NCI-H510A (cell line): ENCODE measurements around the gene BYSL.
"Not testable (repeated sequence)": the region's sequence is repeated elsewhere in the genome, so short reads cannot be mapped to it uniquely, and the experiment has no call there.

ENCODE experiments used
- DNase-seq: peaks from one replicate; lab custom pipeline; 2025; lab: John Stamatoyannopoulos, UW

Gene BYSL

DNA sequence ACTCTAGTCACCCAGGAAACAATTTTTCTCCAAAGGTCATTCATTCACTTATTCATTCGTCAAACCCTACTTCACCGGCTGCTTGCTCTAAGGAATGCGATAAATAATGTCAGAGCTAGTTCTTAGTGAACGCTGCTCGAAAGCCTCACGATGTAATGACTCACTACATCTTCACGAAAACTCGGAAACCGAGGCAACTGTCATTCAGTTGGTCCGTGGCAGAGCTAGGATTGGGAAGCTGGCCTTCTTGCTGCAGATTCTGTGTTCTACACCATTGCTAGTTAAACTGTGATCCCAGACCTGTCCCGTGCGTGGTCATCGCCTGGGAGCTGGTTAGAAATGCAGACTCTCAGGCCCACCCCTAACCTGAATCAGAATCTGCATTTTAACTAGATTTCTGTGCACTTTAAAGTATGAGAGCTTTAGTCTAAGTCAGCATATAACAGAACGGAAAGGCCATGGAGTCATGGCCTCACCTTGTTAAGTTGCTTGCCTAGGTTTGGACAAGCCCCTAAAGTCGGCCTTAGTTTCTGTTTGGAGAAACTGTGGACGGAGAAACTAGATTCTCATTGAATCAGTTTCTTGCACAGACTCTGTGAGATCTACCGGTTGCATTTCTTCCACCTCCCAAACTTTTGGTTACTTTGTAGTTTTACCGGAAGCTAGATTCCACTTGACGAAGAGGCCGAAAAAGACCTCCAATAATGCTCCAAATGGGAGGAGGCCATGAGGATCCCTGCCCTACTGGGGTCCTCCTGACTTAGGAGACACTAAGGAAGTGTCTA lies 21.0 kb downstream of the BYSL start:
- no peak for DNase-seq

- not testable (repeated sequence) for DNase-seq
These were observed 21.6 kb downstream of the BYSL start for GRCh38 chr6:41942882-41943281.

GRCh38 chr6:41943456-41943855 lies 22.2 kb downstream of the BYSL start:
- DNase-seq, result no peak

DNA sequence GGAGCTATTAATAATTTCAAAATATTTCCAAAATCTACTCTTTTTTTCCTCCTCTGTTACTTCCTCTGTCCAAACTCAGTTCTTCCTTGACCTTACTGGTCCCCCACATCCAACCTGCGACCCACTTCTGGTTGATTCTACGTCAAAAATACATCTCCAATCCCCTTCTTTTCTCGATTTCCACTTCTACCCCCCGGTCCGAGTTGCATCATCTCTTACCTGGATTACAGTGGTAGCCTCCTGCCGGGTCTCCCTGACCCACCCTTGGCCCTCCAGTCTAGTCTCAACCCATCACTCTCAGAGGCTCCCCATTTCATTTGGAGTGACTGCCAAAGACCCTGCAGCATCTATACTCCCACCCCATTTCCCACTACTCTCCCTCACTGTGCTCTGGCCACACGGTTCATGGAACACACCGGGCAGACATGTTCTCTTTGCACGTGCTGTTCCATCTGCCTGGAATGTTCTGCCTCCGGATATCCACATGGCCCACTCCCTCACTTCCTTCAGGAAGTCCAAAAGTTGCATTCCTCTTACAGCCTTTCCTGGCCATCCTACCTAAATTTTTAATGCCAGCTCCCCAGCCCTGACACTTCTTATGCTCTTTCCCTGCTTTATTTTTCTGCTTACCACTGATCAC lies 26.4 kb downstream of the BYSL start:
- DNase-seq, result no peak

DNA sequence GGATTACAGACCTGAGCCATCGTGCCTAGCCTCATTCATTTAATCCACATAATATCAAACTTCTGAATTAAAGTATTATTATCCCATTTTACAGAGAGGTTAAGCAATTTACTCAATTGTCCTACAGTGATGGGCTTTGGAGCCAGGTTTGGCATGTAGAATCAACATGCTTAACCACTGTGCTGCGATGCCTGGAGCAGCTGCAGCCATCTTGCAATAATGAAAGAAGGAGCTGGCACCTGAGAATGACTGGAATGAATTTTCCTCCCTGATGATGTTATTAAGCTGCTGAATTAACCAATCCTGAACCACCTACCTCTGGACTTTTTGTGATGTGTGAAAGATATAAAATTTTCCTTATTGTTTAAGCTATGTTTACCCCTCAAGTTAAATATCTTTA lies 33.4 kb downstream of the BYSL start:
- DNase-seq, result no peak

DNA sequence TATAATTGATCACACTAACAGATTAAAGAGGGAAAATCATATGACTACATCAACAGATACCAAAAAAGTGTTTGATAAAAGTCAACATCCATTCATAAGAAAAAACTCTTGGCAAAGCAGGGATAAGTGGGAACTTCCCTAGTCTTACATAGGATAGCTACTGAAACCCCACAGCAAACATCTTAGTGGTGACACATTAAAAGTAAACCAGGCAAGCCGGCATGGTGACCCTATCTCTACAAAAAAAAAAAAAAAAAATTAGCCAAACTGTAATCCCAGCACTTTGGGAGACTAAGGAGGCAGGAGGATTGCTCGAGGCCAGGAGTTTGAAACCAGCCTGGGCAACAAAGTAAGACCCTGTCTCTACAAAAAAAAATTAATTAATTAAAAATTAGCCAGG lies 34.1 kb downstream of the BYSL start:
- no peak for DNase-seq

DNA sequence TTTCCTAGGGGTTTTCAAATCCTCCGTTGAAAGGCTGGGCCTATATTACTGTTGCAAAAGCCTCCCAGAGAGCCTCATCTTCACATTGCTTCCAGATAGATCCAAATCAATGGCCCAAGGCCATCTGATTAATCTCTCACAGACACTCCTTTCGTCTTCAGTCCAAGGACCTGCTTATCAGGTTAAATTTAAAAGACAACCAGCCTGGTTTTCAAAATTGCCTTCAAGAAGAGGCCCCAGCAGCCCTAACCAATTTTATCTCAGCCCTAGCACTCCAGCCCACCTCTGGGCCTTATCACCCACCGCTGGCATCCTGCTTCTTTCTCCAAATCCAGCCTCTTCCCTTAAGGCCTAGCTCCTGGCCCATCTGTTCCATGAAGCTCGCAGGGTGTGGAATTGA lies 35.8 kb downstream of the BYSL start:
- no peak for DNase-seq

DNA sequence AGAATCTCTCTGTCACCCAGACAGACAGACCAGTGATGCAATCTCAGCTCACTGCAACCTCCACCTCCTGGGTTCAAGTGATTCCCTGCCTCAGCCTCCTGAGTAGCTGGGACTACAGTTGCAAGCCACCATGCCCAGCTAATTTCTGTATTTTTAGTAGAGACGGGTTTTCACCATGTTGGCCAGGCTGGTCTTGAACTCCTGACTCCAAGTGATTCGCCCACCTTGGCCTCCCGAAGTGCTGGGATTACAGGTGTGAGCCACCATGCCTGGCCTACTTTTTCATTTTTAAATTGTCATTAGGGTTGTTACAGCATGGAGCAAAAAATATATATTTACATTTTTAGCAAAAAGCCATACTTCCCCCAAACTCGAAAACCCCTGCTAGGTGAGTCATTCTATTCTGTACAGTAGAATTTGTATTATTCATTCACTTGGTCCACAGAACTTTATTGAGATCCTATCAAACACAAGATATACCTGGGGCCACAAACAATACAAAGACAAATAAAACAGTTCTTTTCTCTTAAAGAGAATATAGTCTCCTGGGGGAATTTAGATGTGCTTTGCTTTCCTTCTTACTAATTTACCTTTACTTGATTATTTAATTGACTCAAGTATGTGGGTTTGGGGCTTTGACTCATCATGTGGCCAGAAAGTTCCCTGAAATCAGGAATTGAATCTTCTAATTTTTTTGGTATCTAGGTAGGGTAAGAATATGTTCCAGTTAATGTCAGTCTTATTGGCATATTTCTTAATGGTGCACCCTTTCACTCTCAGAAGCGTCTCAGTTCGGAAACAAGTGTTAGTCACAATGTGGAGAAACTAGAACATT lies 36.9 kb downstream of the BYSL start:
- DNase-seq, result no peak

GRCh38 chr6:41960028-41960427 lies 38.7 kb downstream of the BYSL start:
- no peak for DNase-seq

- DNase-seq, result no peak
These were observed 42.1 kb downstream of the BYSL start for GRCh38 chr6:41963371-41963770.

- DNase-seq, result no peak
These were observed 43.0 kb downstream of the BYSL start for GRCh38 chr6:41964201-41964887.

DNA sequence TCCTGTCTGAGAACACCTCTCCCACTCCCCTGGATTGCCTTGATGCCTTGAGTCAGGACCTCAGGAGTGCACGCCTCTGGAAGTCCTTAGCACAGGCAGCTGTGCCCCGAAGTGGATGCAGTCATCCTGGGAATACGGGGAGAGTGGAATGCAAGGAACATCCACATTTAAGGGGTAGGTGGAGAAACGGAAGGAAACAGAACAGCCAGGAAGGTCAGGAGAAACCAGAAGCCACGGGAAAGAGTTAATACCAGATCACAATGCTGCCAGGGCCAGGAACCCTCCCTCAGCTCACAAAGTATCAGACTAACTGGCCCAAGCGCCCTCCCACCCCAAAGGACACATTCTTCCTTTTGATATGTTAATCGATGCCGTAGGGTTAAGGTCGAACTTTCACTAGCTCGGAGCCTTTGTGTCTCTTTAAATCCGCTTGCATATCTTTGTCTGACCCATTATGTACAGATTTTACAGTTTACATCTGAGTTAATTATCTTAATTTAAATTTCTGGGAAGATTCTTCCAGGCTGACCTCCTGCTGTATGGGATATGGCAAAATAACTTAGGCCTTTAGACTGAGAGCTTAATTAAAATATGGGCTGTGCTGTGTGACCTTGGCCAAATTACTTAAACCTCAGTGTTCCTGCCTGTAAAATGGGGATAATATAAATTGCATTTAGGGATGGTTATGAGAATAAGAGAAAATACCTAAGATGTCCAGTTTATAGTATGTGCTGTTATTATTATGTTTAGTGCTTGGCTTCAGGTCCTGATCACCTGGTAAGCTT lies 44.3 kb downstream of the BYSL start:
- no peak for DNase-seq

DNA sequence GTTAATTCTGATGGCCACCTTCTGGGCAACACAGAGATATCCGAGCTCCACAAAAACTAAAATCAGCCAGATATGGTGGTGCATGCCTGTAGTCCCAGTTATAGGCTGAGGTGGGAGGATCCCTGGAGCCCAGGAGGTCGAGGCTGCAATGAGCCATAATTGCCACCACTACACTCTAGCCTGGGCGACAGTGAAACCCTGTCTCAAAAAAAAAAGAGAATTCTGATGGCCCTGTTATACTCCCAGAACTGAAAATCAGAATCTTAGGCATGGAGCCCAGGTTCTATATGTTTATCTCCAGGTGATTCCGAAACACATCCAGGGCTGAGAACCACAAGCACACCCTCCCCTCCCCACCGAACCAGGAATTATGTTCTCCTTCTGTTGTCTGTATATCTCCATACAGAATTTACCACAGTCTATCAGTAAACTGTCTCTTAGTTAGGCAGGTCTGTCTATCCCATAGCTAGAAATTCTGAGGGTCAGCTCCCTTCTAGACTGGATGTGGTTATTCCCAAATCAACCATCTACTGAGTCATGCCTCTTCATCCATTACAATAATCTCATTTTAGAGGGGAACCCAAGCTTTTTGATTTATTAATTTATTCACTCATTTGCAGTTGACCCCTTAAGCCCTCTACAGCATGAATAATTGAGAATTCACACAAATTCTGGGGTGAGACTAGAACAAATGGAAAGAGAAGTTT lies 45.1 kb downstream of the BYSL start:
- no peak for DNase-seq

DNA sequence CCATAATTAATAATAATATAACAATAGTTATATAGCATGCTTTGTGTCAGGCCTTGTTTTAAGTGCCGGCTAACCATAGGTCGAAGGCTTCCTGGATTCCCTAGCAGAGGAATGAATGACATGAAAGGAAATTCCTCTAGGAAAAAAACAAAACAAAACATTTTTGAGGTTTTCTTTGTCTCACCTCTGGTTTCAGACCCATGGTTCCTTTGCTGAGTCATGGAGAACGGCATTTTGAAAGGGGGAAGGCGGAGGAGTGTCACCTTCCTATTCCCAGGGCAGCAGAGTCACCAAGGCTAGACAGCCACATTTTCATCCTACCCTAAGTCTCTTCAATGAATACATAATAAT lies 45.6 kb downstream of the BYSL start:
- DNase-seq, result no peak

- DNase-seq, result no peak
These were observed 46.3 kb downstream of the BYSL start for GRCh38 chr6:41967312-41968287.

GRCh38 chr6:41970436-41970846 lies 49.1 kb downstream of the BYSL start:
- DNase-seq, result no peak

- no peak for DNase-seq
These were observed 51.5 kb downstream of the BYSL start for GRCh38 chr6:41972826-41973225.

DNA sequence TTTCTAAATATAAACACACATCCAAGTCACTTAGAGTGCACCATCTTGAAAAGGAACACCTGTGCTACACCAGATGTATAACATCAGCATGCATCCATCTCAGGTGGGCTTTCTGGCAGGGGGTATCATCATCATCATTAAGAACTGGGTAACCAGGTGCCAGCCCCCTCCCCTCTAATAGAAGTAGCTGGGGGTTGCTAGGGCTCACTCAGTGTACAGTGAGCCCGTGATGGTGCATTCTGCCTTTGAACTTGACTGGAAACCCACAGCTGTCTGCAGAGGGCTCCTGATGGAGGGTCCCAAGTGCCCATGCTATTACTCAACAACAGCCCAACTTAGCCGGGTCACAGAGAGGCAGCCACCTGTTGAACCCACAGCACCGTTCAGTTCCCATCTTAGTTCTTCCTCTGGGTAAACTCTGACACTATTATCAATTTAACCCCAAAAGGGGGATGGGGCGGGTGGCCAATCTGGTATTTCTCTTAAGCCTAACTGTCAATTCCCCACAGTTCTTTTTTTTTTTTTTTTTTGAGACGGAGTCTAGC lies 53.1 kb downstream of the BYSL start:
- no peak for DNase-seq

DNA sequence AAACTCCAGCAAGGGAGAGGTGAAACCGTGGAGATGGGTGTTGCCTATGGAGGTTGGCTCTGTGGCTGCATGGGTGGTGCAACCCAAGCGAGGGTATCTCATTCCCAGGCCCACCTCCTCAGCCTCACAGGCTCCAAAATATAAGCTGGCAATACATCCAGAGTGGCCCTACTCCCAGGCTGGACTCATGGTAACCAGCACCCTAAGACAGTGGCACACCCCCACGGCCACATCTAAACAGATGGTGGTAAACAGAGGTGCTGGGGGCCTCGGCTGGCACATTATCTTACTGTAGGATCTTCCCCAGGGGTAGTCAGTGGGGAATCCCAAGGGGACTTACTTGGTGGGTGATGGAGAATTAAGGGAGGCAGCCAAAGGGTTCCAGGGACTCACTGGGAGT lies 54.0 kb downstream of the BYSL start:
- DNase-seq, result no peak
